K562 (cell line): ENCODE measurements around the gene TXNRD2. TPM values are rescaled to one million over a fixed set of nuclear protein-coding genes. Genes with fewer than 3 reads are reported as not detected.
"Not testable (repeated sequence)": the region's sequence is repeated elsewhere in the genome, so short reads cannot be mapped to it uniquely, and the experiment has no call there.

Experiments used
- ATAC-seq: fragments of 200-7000 bp; cut with Tn5 transposase; 3 replicates; pipeline ENCODE4 v1.9.1; 2020; ENCODE audit warnings: moderate library complexity
- BruUV-seq: library from RNA; stranded (reverse); fragments of 400-500 nt; replicated peaks from 2 replicates; lab custom pipeline; 2021; lab: Mats Ljungman, UMichigan
- CTCF ChIA-PET: fragments of 300-600 bp; formaldehyde crosslinking; extraction: SDS; loops from one replicate; lab custom pipeline; 2021; ENCODE audit warnings: low intra/inter-chr PET ratio; lab: Yijun Ruan, JAX
- POLR2A ChIA-PET: fragments of 300-600, 350-650 bp; sonication (Branson Sonifier 250); formaldehyde crosslinking; extraction: SDS; loops from one replicate; lab custom pipeline; 2021; ENCODE audit warnings: antibody characterized with exemption, inconsistent platforms; lab: Yijun Ruan, JAX
- DNase-seq, 4 experiments: peaks; one replicate each; pipeline versions ENCODE4 v3.0.0 to v3.0.0-alpha.2; 2011 to 2018; ENCODE audit warnings: low spot score in 3 of 4, mixed read lengths in 3 of 4; ENCODE audit errors: extremely low read depth in 1 of 4
- FAIRE-seq: peaks from 2 replicates; lab custom pipeline; 2011; peaks lifted over from hg19 to GRCh38; lab: Jason Lieb, UNC
- H2AFZ ChIP-seq: 2 replicates; pipeline ENCODE4 v1.6.0; 2011; ENCODE audit warnings: low read depth, low read length, control low read depth, inconsistent platforms
- H3K27ac ChIP-seq: fragments of 200-600 bp; 3 replicates; pipeline ENCODE4 v1.8.0; 2011; ENCODE audit warnings: low read depth, mild to moderate bottlenecking, control low read depth, inconsistent platforms, low read length, moderate library complexity, mixed read lengths; ENCODE audit errors: extremely low read depth
- H3K27me3 ChIP-seq, 2 experiments: fragments of 300-600 bp in 1 of 2; 2 replicates in 1 of 2; 3 replicates in 1 of 2; pipeline versions ENCODE4 v1.6.0 to v1.8.0; 2011; ENCODE audit warnings: inconsistent platforms in 2 of 2, low read length in 2 of 2, mild to moderate bottlenecking in 1 of 2, mixed read lengths in 1 of 2, moderate library complexity in 1 of 2; ENCODE audit not compliant: control insufficient read depth in 2 of 2, insufficient read depth in 2 of 2
- H3K36me3 ChIP-seq: fragments of 300-600 bp; 3 replicates; pipeline ENCODE4 v1.8.0; 2011; ENCODE audit warnings: mild to moderate bottlenecking, low read length, inconsistent platforms; ENCODE audit not compliant: control insufficient read depth, insufficient read depth
- H3K4me1 ChIP-seq, 2 experiments: fragments of 200-600 bp in 1 of 2; replicated peaks in 1 of 2; 2 replicates in 1 of 2; 3 replicates in 1 of 2; pipeline versions ENCODE4 v1.5.1 to v1.8.0; 2011; ENCODE audit warnings: inconsistent platforms in 2 of 2, low read length in 2 of 2, mild to moderate bottlenecking in 1 of 2, mixed read lengths in 1 of 2, moderate library complexity in 1 of 2; ENCODE audit not compliant: control insufficient read depth in 2 of 2, insufficient read depth in 2 of 2
- H3K4me2 ChIP-seq: 2 replicates; pipeline ENCODE4 v1.6.1; 2011; ENCODE audit warnings: low read length, control low read depth, inconsistent platforms, mixed read lengths; ENCODE audit not compliant: insufficient read depth
- H3K4me3 ChIP-seq: fragments of 200-600 bp; sonication (generic), shearing (Covaris generic); 2 replicates; pipeline ENCODE4 v1.5.1; 2016; ENCODE audit warnings: control low read depth, inconsistent platforms
- H3K79me2 ChIP-seq: fragments of 200-600 bp; 3 replicates; pipeline ENCODE4 v1.8.0; 2011; ENCODE audit warnings: low read length, inconsistent platforms; ENCODE audit not compliant: control insufficient read depth, insufficient read depth
- H3K9ac ChIP-seq, 2 experiments: 2 replicates each; pipeline versions ENCODE4 v1.6.0 to v1.6.1; 2011; ENCODE audit warnings: low read depth in 2 of 2, low read length in 2 of 2, control low read depth in 1 of 2, inconsistent platforms in 1 of 2, mild to moderate bottlenecking in 1 of 2, mixed read lengths in 1 of 2; ENCODE audit not compliant: insufficient read depth in 1 of 2
- H3K9me1 ChIP-seq: one replicate; pipeline ENCODE4 v1.6.0; 2011; ENCODE audit warnings: inconsistent platforms, mild to moderate bottlenecking, low read length, moderate library complexity; ENCODE audit not compliant: control insufficient read depth, insufficient read depth
- H3K9me3 ChIP-seq: replicated peaks from 2 replicates; pipeline ENCODE4 v1.5.1; 2011; ENCODE audit warnings: low read depth, low read length, inconsistent platforms; ENCODE audit not compliant: control insufficient read depth, insufficient read depth
- H4K20me1 ChIP-seq: replicated peaks from 2 replicates; pipeline ENCODE4 v1.6.1; 2011; ENCODE audit warnings: low read length, inconsistent platforms, mixed read lengths; ENCODE audit not compliant: control insufficient read depth, insufficient read depth
- POLR2G ChIP-seq: fragments of 200-400 bp; formaldehyde crosslinking; IDR thresholded peaks from 2 replicates; pipeline ENCODE4 v1.6.1; 2017; ENCODE audit warnings: low read depth, mild to moderate bottlenecking, antibody characterized with exemption, low read length, moderate library complexity
- RBFOX2 ChIP-seq: fragments of 200-400 bp; formaldehyde crosslinking; IDR thresholded peaks from 2 replicates; pipeline ENCODE4 v1.6.1; 2017; ENCODE audit warnings: low read depth, mild to moderate bottlenecking, low read length, moderate library complexity
- WGBS: fragments of 100-300 bp; shearing (Covaris generic); methylation state at CpG from one replicate; pipeline ENCODE4 v1.1.6; 2016; ENCODE audit warnings: low coverage, mixed read lengths; ENCODE audit not compliant: insufficient coverage; ENCODE audit errors: missing lambda C conversion rate; 5-methylcytosine and 5-hydroxymethylcytosine counted together
- in situ Hi-C: fragments of 300-500 bp; cut with MboI; formaldehyde crosslinking; loops from 4 replicates; pipeline ENCODE4 v1.15.0; 2018; ENCODE audit warnings: inconsistent platforms, mixed read lengths
- intact Hi-C: fragments of 100-400 bp; cut with micrococcal nuclease; formaldehyde crosslinking; loops from 2 replicates; pipeline ENCODE4 v1.14.2; 2022
- polyA plus RNA-seq, 8 experiments: library from polyadenylated mRNA; depleted of rRNA in 4 of 8; stranded (reverse) in 5 of 8; unstranded in 3 of 8; fragments of >200 nt; fragmentation: Nextera tagmentation in 2 of 8; fragmentation: Illumina TruSeq in 1 of 8; extraction: Ambion mirVana in 2 of 8; extraction: Trizol in 1 of 8; gene quantifications; 2 replicates each; pipeline versions ENCODE4 v1.2.1 to v1.2.3, GENCODE V29; 2011 to 2014; ENCODE audit warnings: inconsistent platforms in 1 of 8, missing spikeins in 1 of 8
- total RNA-seq, 7 experiments: library from RNA; depleted of rRNA in 6 of 7; stranded (reverse); fragments of >200 nt in 6 of 7; fragmentation: Illumina TruSeq in 2 of 7; extraction: Trizol in 2 of 7; gene quantifications; 2 replicates each; pipeline versions ENCODE4 v1.2.1 to v1.2.3, GENCODE V29; 2011 to 2021; ENCODE audit warnings: low replicate concordance in 1 of 7

Gene TXNRD2
- total and polyA plus RNA-seq, 9 of the 15 experiments (the other 6 are each of a cell fraction or from before 2014, with no cell fraction given) = 3.3 to 80.2 (median 49.4) TPM

GRCh38 chr22:19906864-19907263 lies 34.8 kb downstream of the TXNRD2 start:
- H3K4me2 ChIP-seq, intact Hi-C loops, H3K9me1 ChIP-seq: not testable (repeated sequence)
- peaks cover 2 to 37% of the 10 kb centered on the region in 2 experiments; a peak in 4 of 5 replicates for H3K4me1 ChIP-seq
- TF ChIP-seq POLR2G (peak; percentile 58), RBFOX2 (peak; percentile 28; the same call in 1 of the 2 replicates)
- TF ChIP-seq, all 486 proteins: peak for 2; not testable (repeated sequence) for 484
- CTCF ChIA-PET, H3K79me2 ChIP-seq, FAIRE-seq, BruUV-seq, ATAC-seq, DNase-seq, H3K9ac ChIP-seq, H2AFZ ChIP-seq, H3K4me3 ChIP-seq, in situ Hi-C loops, H3K9me3 ChIP-seq, H3K27me3 ChIP-seq, H4K20me1 ChIP-seq, H3K27ac ChIP-seq: not testable (repeated sequence)
- WGBS = 86% methylated on average over 25 of the region's 25 CpGs
- peaks cover 20% of the 10 kb centered on the region; the same call in 2 of the 3 replicates for H3K36me3 ChIP-seq
- POLR2A ChIA-PET = interaction anchor here (0.8 to 11.2 kb wide), 2 partner anchors 18 to 36 kb away, joined by 3 to 141 read pairs; no protein-coding TSS in a partner anchor
